Neuronal stem cell (in vitro differentiated cells): Measurements from ENCODE around the gene METTL24.

Source experiments
- DNase-seq: peaks from one replicate; pipeline ENCODE4 v3.0.0-alpha.2; 2013; ENCODE audit warnings: low spot score
- H2AFZ ChIP-seq: one replicate; pipeline ENCODE4 v1.6.1; 2013; ENCODE audit warnings: mild to moderate bottlenecking, low read length, inconsistent platforms
- H2AK5ac ChIP-seq: 2 replicates; pipeline ENCODE4 v1.6.1; 2013; ENCODE audit warnings: low read depth, mild to moderate bottlenecking, inconsistent platforms, low read length, moderate library complexity, mixed read lengths
- H2BK120ac ChIP-seq: 2 replicates; pipeline ENCODE4 v1.6.1; 2013; ENCODE audit warnings: low read depth, mild to moderate bottlenecking, inconsistent platforms, low read length, moderate library complexity, mixed read lengths
- H2BK12ac ChIP-seq: one replicate; pipeline ENCODE4 v1.6.1; 2013; ENCODE audit warnings: low read length, inconsistent platforms
- H2BK15ac ChIP-seq: 2 replicates; pipeline ENCODE4 v1.6.1; 2013; ENCODE audit warnings: mild to moderate bottlenecking, low read length, inconsistent platforms, mixed read lengths
- H2BK5ac ChIP-seq: one replicate; pipeline ENCODE4 v1.6.1; 2013; ENCODE audit warnings: inconsistent platforms, mild to moderate bottlenecking, low read length, moderate library complexity
- H3K14ac ChIP-seq: one replicate; pipeline ENCODE4 v1.6.1; 2013; ENCODE audit warnings: low read length, inconsistent platforms
- H3K18ac ChIP-seq: 2 replicates; pipeline ENCODE4 v1.6.1; 2013; ENCODE audit warnings: low read length, inconsistent platforms
- H3K23ac ChIP-seq: 2 replicates; pipeline ENCODE4 v1.6.1; 2013; ENCODE audit warnings: low read depth, mild to moderate bottlenecking, mixed read lengths, low read length, inconsistent platforms; ENCODE audit not compliant: poor library complexity
- H3K27ac ChIP-seq: replicated peaks from 3 replicates; pipeline ENCODE4 v1.5.1; 2013; ENCODE audit warnings: low read length, inconsistent platforms
- H3K27me3 ChIP-seq, 3 experiments: 2 replicates each; pipeline ENCODE4 v1.6.1; 2013; ENCODE audit warnings: low read length in 3 of 3, mild to moderate bottlenecking in 2 of 3, inconsistent platforms in 1 of 3, low read depth in 1 of 3, mixed read lengths in 1 of 3, moderate library complexity in 1 of 3; ENCODE audit not compliant: control insufficient read depth in 3 of 3, insufficient read depth in 3 of 3
- H3K36me3 ChIP-seq, 2 donors: replicated peaks in 1 of 2; 2 replicates each; pipeline ENCODE4 v1.6.1; 2013; ENCODE audit warnings: low read length in 2 of 2; ENCODE audit not compliant: control insufficient read depth in 2 of 2, insufficient read depth in 2 of 2
- H3K4ac ChIP-seq: 2 replicates; pipeline ENCODE4 v1.6.1; 2013; ENCODE audit warnings: inconsistent platforms, mild to moderate bottlenecking, low read length, moderate library complexity
- H3K4me1 ChIP-seq, 2 donors: 1 replicate in 1 of 2; 2 replicates in 1 of 2; pipeline ENCODE4 v1.6.1; 2013; ENCODE audit warnings: low read length in 2 of 2, low read depth in 1 of 2; ENCODE audit not compliant: control insufficient read depth in 2 of 2, insufficient read depth in 1 of 2
- H3K4me2 ChIP-seq: one replicate; pipeline ENCODE4 v1.6.1; 2013; ENCODE audit warnings: mild to moderate bottlenecking, low read length, inconsistent platforms; ENCODE audit not compliant: insufficient read depth, poor library complexity, severe bottlenecking
- H3K4me3 ChIP-seq, 2 donors: 2 replicates each; pipeline ENCODE4 v1.5.1; 2013; ENCODE audit warnings: low read length in 2 of 2, mild to moderate bottlenecking in 2 of 2, inconsistent platforms in 1 of 2, moderate library complexity in 1 of 2
- H3K79me1 ChIP-seq: one replicate; pipeline ENCODE4 v1.6.1; 2013; ENCODE audit warnings: low read depth, mild to moderate bottlenecking, inconsistent platforms, low read length, moderate library complexity
- H3K9ac ChIP-seq: one replicate; pipeline ENCODE4 v1.6.1; 2013; ENCODE audit warnings: mild to moderate bottlenecking, low read depth, low read length, inconsistent platforms; ENCODE audit not compliant: poor library complexity
- H3K9me3 ChIP-seq, 2 donors: replicated peaks in 1 of 2; 2 replicates each; pipeline versions ENCODE3 to v1.6.1; 2013; ENCODE audit warnings: low read length in 2 of 2, mild to moderate bottlenecking in 2 of 2, inconsistent platforms in 1 of 2, low read depth in 1 of 2, mixed read lengths in 1 of 2, moderate library complexity in 1 of 2; ENCODE audit not compliant: control insufficient read depth in 2 of 2, insufficient read depth in 1 of 2
- H4K8ac ChIP-seq: one replicate; pipeline ENCODE4 v1.6.1; 2013; ENCODE audit warnings: low read depth, mild to moderate bottlenecking, inconsistent platforms, low read length, moderate library complexity
- H4K91ac ChIP-seq: one replicate; pipeline ENCODE4 v1.6.1; 2013; ENCODE audit warnings: low read length, low read depth, mild to moderate bottlenecking, inconsistent platforms; ENCODE audit not compliant: poor library complexity
- WGBS, 2 donors: extraction: QIAGEN DNeasy Blood & Tissue Kit; methylation state at CpG; one replicate each; pipeline ENCODE4 v1.1.7; 2013; ENCODE audit warnings: missing lambda C conversion rate in 2 of 2, mixed read lengths in 1 of 2; ENCODE audit not compliant: insufficient read length in 2 of 2, insufficient replicate concordance in 1 of 2; ENCODE audit errors: extremely low coverage in 2 of 2; 5-methylcytosine and 5-hydroxymethylcytosine counted together

METTL24 gene

GRCh38 chr6:110287462-110288341, 70.4 kb downstream of the METTL24 start:
- Histone ChIP-seq H3K4me3 (no peak overlapping the region), H4K8ac (no peak overlapping the region), H2BK120ac (no peak overlapping the region), H4K91ac (no peak overlapping the region), H2AFZ (no peak overlapping the region), H3K4me2 (no peak overlapping the region), H3K4me1 (peaks cover 6 to 11% of the 10 kb centered on the region in 2 donors), H3K9me3 (peaks cover 0 to 5% of the 10 kb centered on the region in 2 donors), H2AK5ac (no peak overlapping the region), H3K14ac (no peak overlapping the region), H3K9ac (no peak overlapping the region), H2BK5ac (no peak overlapping the region), H3K23ac (no peak overlapping the region), H3K79me1 (no peaks in the 10 kb centered on the region), H2BK15ac (no peak overlapping the region), H3K27me3 (no peaks in the 10 kb centered on the region), H3K18ac (no peak overlapping the region), H3K27ac (no peak overlapping the region), H3K36me3 (no peaks in the 10 kb centered on the region), H2BK12ac (no peak overlapping the region), H3K4ac (no peak overlapping the region)
- DNase-seq: no peak
- no CpG with 5 or more reads among the region's 8 CpGs for WGBS, 2 donors

DNA sequence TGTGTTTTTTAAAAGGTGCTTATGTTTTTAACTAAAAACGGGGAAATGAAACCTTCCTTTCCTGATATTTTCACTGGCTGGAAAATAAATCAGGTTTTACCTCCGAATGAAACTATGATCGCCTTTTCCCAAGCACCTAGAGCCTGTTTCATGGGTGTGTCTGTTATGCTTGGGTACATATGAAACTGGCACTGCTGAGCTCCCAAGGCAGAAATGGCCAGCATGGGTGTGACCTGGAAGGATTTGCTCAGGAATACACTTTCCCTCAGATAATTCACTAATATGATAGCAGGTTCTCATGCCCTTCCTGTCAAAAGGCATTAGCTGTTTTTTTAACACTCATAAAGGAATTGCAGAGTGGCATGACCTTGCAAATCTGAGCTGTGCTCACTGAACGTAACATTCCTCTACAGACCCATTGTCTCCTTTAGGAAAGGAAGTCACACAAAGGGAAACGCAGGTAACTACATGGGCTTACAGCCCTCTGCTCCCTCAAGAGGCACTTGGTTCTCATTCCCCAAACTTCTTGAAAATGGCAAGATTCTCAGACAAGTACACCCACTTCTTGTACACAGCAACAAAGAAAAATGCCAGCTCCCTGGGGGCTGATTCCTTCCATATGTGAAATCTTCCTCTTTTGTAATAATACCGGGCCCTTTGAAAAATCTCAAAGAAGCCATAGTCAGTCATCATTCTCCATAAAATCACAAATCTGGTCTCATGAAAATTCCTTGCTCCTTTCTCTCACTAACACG, 72.7 kb downstream of the METTL24 start:
- Histone ChIP-seq H3K18ac (no peak overlapping the region), H3K9me3 (peaks cover 0 to 2% of the 10 kb centered on the region in 2 donors), H3K23ac (no peak overlapping the region), H3K4me1 (peaks cover 6 to 11% of the 10 kb centered on the region in 2 donors), H2AFZ (no peak overlapping the region), H3K27ac (no peak overlapping the region), H3K4me3 (no peak overlapping the region), H2BK15ac (no peak overlapping the region), H3K9ac (no peak overlapping the region), H2BK12ac (no peak overlapping the region), H4K91ac (no peak overlapping the region), H3K4me2 (no peak overlapping the region), H3K27me3 (no peaks in the 10 kb centered on the region), H3K4ac (no peak overlapping the region), H2BK5ac (no peak overlapping the region), H3K14ac (no peak overlapping the region), H4K8ac (no peak overlapping the region), H2AK5ac (no peak overlapping the region), H3K36me3 (no peaks in the 10 kb centered on the region), H3K79me1 (no peaks in the 10 kb centered on the region), H2BK120ac (no peak overlapping the region)
- DNase-seq: no peak
- WGBS, 2 donors: no CpG with 5 or more reads among the region's 7 CpGs

GRCh38 chr6:110284855-110285254, 73.3 kb downstream of the METTL24 start:
- Histone ChIP-seq H3K4me2 (no peak overlapping the region), H3K27me3 (no peaks in the 10 kb centered on the region), H3K14ac (no peak overlapping the region), H3K9ac (no peak overlapping the region), H2BK15ac (no peak overlapping the region), H2AFZ (no peak overlapping the region), H3K27ac (no peak overlapping the region), H3K9me3 (peaks cover under 1 to 2% of the 10 kb centered on the region in 2 donors), H3K4me3 (no peak overlapping the region), H4K91ac (no peak overlapping the region), H2BK5ac (no peak overlapping the region), H3K4ac (no peak overlapping the region), H3K4me1 (peaks cover 6 to 11% of the 10 kb centered on the region in 2 donors), H2BK12ac (no peak overlapping the region), H3K23ac (no peak overlapping the region), H3K18ac (no peak overlapping the region), H2BK120ac (no peak overlapping the region), H3K36me3 (no peaks in the 10 kb centered on the region), H3K79me1 (no peaks in the 10 kb centered on the region), H2AK5ac (no peak overlapping the region), H4K8ac (no peak overlapping the region)
- DNase-seq: no peak

DNA sequence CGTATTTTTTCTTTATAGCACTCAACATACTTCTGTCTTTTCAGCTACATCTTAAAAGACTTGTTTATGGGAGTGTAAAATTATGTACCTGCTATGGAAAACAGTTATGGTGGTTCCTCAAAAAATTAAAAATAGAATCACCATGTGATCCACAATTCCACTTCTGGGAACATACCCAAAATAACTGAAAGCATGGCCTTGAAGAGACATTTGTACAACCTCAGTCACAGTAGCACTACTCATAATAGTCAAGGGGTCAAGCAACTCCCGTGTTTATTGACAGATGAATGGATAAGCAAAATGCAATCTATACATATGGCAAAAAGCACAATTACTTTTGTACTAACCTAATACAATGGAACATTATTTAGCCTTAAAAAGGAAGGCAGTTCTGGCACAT, 74.5 kb downstream of the METTL24 start:
- peaks cover 5% of the 10 kb centered on the region in 2 donors for H3K9me3 ChIP-seq
- no peaks in the 10 kb centered on the region for H3K27me3 ChIP-seq
- H3K79me1 ChIP-seq: no peaks in the 10 kb centered on the region
- no peak overlapping the region for H3K23ac ChIP-seq
- no peak for DNase-seq
- H2BK12ac ChIP-seq: no peak overlapping the region
- H3K4me2 ChIP-seq: no peak overlapping the region
- no peak overlapping the region for H3K4me3 ChIP-seq
- no peak overlapping the region for H3K4ac ChIP-seq
- no peak overlapping the region for H2BK5ac ChIP-seq
- no peak overlapping the region for H3K27ac ChIP-seq
- H4K91ac ChIP-seq: no peak overlapping the region
- H2AK5ac ChIP-seq: no peak overlapping the region
- WGBS, 2 donors: no CpG with 5 or more reads among the region's 2 CpGs
- H3K4me1 ChIP-seq: peaks cover 6 to 11% of the 10 kb centered on the region in 2 donors
- no peak overlapping the region for H2AFZ ChIP-seq
- no peaks in the 10 kb centered on the region for H3K36me3 ChIP-seq
- no peak overlapping the region for H3K14ac ChIP-seq
- H4K8ac ChIP-seq: no peak overlapping the region
- no peak overlapping the region for H2BK15ac ChIP-seq
- H3K9ac ChIP-seq: no peak overlapping the region
- H2BK120ac ChIP-seq: no peak overlapping the region
- no peak overlapping the region for H3K18ac ChIP-seq
